Suppressor macrophage treated with lipopolysaccharide for 4 hours (primary cell): ENCODE data around the gene PCNX3.
"Not testable (repeated sequence)": the region's sequence is repeated elsewhere in the genome, so short reads cannot be mapped to it uniquely, and the experiment has no call there.

Experiments
- DNase-seq: peaks from one replicate; pipeline ENCODE4 v3.0.0-alpha.2; 2020

The PCNX3 gene

DNA sequence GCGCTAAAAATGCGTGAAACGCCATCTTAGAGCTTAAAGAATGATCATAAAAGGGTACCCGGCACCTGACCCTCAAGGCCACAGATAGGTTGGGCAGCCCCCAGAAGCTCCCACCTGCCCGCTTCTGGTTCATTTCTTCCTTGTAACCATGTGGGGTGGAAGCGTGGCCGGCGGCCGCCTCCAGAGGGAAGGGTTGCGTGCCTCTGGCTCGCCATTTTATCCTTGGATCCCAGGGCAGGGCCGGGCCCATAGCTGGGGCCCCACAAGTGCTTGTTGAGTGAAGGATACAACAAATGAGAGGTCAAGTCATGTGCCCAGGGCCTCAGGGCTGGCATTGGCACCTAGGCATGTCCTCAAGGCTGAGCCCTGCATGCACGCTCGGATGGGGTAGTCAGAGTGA is 5.9 kb downstream of the PCNX3 start:
- no peak for DNase-seq

GRCh38 chr11:65622011-65622410 is 6.4 kb downstream of the PCNX3 start:
- no peak for DNase-seq

DNA sequence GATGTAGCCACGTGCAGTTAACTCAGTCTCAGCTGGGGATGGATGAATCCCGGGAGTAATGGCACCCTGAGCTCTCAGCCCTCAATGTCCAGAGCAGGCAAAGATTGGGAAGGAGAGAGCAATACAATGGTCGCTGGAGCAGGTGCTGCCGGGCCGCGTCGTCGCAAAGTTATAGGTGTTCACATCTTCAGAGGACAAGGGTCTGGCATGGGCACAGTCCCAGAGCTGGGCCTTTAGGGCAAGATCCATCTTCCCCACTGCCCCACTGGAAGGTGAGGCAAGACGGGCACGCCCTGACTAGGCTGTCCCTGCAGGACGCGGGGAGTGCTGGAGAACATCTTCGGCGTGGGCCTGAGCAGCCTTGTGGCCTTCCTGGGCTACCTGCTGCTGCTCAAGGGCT is 7.6 kb downstream of the PCNX3 start:
- DNase-seq, result no peak

GRCh38 chr11:65623852-65624616 is 8.5 kb downstream of the PCNX3 start:
- DNase-seq, result no peak

DNA sequence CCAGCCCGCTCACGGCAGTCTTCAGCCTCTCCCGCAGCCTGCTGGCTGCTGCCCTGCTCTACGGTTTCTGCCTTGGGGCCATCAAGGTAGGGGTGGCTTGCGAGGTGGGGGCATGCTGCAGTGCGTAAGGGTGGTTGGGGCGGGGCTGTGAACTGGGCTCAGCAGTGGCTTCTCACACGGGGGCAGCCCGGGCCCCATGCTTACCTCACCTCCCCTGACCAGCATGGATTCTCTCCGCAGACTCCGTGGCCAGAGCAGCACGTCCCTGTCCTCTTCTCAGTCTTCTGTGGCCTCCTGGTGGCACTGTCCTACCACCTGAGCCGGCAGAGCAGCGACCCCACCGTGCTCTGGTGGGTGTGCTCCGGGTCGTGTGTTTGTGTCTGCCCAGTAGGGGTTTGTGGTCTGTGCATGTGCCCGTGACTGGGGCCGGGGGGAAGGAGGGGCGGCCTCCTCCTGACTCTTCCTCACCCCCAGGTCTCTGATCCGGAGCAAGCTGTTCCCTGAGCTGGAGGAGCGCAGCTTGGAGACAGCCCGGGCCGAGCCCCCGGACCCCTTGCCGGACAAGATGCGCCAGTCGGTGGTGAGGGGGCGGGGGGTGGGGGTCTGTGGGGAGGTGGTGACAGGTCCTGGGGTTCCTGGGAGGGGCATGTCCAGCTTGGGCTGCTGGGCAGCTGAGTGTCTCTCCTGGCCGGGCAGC is 9.5 kb downstream of the PCNX3 start:
- no peak for DNase-seq

- peak; percentile 79 for DNase-seq
Measured at GRCh38 chr11:65625628-65626342, 10.2 kb downstream of the PCNX3 start.

DNA sequence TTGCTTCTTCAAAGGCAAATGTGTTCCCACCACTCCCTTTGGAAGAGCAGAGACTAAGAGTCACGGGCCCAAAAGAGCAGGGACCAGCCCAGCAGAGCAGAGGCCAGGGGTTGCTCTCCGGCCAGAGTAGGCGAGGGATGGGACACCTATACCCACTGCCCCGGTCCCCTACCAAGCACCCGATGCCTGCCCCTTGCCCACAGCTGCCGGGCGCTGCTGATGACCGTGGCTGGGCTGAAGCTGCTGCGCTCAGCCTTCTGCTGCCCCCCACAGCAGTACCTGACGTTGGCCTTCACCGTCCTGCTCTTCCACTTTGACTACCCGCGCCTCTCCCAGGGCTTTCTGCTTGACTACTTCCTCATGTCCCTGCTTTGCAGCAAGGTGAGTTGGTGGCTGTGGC is 11.6 kb downstream of the PCNX3 start:
- DNase-seq, result no peak

DNA sequence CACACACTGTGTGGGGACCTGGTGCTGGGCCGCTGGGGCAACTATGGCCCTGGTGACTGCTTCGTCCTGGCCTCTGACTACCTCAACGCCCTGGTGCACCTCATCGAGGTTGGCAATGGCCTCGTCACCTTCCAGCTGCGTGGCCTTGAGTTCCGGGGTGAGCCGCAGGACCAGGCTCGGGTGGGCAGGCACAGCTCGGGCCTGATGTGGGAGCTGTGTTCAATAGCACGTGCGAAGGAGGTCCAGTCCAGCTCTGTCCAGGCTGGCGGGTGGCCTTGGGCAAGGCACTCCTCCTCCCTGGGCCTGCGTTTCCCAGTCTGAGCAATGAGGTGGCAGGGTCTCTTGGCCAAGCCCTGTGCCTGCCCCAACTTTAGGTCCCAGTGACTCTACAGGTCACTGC is 14.0 kb downstream of the PCNX3 start:
- no peak for DNase-seq

DNA sequence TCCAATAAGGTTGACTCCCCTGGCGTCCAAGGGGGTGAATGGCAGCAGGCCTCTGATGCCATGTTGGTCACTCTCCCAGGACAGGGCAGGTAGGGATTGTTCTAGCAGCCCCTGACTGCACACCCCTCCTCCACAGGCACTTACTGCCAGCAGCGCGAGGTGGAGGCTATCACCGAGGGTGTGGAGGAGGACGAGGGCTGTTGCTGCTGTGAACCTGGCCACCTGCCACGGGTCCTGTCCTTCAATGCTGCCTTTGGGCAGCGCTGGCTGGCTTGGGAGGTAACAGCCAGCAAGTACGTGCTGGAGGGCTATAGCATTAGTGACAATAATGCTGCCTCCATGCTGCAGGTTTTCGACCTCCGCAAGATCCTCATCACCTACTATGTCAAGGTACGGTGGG is 14.6 kb downstream of the PCNX3 start:
- no peak for DNase-seq

GRCh38 chr11:65633390-65634108 is 18.0 kb downstream of the PCNX3 start:
- DNase-seq, result no peak

GRCh38 chr11:65634109-65634436 is 18.5 kb downstream of the PCNX3 start:
- DNase-seq, result no peak

GRCh38 chr11:65634440-65634839 is 18.9 kb downstream of the PCNX3 start:
- no peak for DNase-seq

DNA sequence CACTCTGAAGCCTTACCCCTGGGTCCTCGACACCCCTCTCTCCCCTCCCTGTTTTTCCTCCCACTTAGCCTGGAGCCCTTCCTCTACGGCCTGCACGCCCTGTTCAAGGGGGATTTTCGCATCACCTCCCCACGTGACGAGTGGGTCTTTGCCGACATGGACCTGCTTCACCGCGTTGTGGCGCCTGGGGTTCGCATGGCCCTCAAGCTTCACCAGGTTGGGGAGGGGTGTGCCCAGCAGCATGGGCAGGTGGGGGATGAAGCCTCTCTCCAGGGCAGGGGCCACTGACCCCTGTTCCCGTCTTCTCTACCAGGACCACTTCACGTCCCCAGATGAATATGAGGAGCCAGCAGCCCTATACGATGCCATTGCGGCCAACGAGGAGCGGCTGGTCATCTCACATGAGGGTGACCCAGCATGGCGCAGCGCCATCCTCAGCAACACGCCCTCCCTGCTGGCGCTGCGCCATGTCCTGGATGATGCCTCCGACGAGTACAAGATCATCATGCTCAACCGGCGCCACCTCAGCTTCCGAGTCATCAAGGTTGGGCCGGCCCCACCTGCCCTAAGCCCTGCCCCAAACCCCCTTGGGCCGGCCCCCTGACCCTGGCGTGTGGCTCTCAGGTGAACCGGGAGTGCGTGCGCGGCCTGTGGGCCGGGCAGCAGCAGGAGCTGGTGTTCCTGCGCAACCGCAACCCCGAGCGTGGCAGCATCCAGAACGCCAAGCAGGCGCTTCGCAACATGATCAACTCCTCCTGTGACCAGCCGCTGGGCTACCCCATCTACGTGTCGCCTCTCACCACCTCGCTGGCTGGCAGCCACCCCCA is 19.5 kb downstream of the PCNX3 start:
- DNase-seq, result no peak

GRCh38 chr11:65636108-65637031 is 20.8 kb downstream of the PCNX3 start:
- DNase-seq, result no peak

- no peak for DNase-seq
Measured at GRCh38 chr11:65637032-65637557, 21.5 kb downstream of the PCNX3 start.

DNA sequence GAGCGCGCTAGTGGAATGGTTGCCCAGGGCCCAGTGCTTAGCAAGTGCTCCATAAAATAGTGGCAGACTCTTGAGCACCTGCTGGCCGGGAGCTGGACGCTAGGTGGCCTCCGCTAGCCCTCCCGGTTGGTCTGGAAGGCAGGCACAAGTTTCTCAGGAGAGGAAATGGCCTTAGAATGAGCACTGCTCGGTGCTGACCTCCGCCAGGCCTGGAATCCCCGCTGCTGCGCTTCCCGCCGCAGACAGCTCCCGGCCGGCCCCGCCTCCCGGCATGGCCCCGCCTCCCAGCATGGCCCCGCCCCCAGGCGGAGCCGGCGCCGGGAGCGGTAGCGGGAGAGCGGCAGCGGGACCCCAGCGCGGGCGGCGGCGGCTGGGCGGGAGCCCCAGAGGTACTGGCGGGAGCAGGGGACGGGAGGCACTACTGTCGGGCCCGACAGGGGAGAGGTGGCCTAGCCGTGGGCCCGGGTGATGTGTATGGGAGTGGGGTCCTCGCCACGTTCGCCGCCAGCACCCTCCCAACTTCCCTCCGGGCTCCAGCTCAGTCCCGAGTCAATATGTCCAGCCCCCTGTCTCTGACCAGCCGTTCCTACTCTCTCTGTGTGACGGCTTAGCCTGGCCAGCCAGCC is 22.3 kb downstream of the PCNX3 start, which contains the start of gene SIPA1:
TSS of gene SIPA1 (plus strand) at position 308 of the 626 bp plus-strand sequence. CDS start 2,821 bp downstream, outside the sequence.
- DNase-seq, result peak; percentile 91

- DNase-seq, result not testable (repeated sequence)
Measured at GRCh38 chr11:65639228-65639597, 23.6 kb downstream of the PCNX3 start.

DNA sequence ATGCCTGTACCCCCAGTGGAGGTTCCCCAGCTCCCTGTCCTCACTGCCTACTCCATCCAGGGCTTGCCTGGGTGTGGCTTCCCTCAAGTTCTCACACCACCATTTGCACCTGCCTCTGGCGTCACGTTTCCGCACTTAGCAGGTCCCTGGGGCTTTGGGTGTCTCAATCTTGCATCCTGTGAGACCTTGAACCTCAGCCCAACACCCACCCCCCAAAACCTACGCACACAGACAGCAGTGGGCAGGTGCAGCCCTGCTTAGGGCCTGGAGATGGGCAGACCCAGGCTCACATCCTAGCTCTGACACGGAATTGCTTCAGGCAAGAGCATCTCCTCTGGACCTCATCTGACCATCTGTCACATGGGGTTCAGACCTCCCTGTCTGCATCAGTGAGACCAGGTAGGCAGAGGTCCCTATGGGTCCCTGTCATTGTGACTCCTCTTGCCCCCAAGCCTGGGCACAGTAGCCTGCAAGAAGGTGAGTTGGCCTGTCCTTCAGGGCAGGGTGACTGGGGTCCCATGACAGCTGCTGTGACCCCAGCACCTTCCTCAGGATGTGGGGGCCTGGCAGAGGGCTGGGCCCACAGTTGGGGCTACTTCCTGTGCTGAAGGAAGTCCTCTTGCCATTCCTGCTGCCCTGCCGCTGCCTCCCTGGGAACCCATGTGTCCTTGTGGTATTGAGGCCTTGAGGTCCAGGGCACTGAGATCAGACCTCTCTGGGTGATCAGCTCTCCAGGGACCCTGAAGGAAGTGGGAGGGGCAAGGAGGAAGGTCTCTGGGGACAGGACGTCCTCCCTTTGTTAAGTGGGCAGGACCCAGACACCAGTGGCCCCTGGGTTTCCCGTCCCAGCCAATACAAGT is 24.3 kb downstream of the PCNX3 start:
- peak; percentile 13 for DNase-seq
